ENCODE data around the gene CTDNEP1. TPM values are rescaled to one million over a fixed set of nuclear protein-coding genes. Genes with fewer than 3 reads are reported as not detected.

CTDNEP1 gene
- polyA plus RNA-seq, 1 donor (not counting 4 experiments of a cell fraction or from before 2014, with no cell fraction given), result 66.2 TPM

DNA sequence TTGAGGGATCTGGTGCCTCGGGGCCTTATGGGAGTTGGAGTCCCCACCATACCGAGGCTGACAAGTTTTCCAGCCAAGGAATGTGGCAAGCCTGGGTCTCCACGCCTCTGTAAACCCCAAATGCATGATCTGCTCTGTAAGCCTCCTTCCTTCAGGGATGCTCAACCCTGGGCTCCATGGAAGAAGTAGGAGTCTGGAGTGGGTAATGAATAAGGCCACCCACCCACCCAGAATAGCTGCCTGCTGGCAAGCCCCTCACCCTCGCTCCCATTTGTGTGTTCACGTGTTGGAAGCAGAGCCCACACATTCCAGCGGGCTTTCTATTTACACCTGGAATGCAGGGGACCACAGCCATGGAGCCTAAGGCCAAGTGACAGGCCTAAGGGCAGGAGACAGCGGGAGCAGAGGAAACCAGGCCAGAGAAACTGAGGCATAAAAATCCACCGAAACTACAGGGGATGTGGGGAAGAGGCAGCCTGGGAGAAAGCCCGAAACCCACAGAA, 36.3 kb downstream of the CTDNEP1 start:
- Histone ChIP-seq H3K9ac (ENCODE audit: control insufficient read depth, extremely low read depth, insufficient read depth, low read length) (no peak overlapping the region), H3K4me2 (ENCODE audit: control insufficient read depth, extremely low read depth, insufficient read depth, low read depth, low read length) (peak overlapping the region; percentile 63), H3K4me1 (ENCODE audit: control insufficient read depth, extremely low read depth, insufficient read depth, low read length) (peaks cover 24% of the 10 kb centered on the region), H3K4me3 (ENCODE audit: control insufficient read depth in 2 of 3, extremely low read depth in 1 of 3, insufficient read depth in 2 of 3, low read depth in 1 of 3, low read length in 3 of 3) (no peak overlapping the region), H3K9me1 (ENCODE audit: control insufficient read depth, extremely low read depth, insufficient read depth, low read length) (no peaks in the 10 kb centered on the region), H3K27me3 (ENCODE audit: control insufficient read depth, extremely low read depth, insufficient read depth, low read length) (peaks cover 10% of the 10 kb centered on the region), H3K27ac (ENCODE audit: control insufficient read depth, insufficient read depth, low read length) (no peak overlapping the region), H3K79me2 (ENCODE audit: control insufficient read depth, insufficient read depth, low read length) (peaks cover 6% of the 10 kb centered on the region), H2AFZ (ENCODE audit: control insufficient read depth, low read length) (no peak overlapping the region), H3K9me3 (ENCODE audit: control insufficient read depth, low read depth, low read length) (no peaks in the 10 kb centered on the region), H3K36me3 (ENCODE audit: control insufficient read depth in 2 of 2, extremely low read depth in 1 of 2, insufficient read depth in 2 of 2, low read length in 2 of 2) (no peaks in the 10 kb centered on the region), H4K20me1 (ENCODE audit: control insufficient read depth, extremely low read depth, insufficient read depth, low read length) (peaks cover 3% of the 10 kb centered on the region)
- FAIRE-seq (peak; percentile 92), DNase-seq (ENCODE audit: low read depth, low spot score) (no peak)
- dilution Hi-C loops (cut with MboI; ENCODE audit: extremely low pct_ligation_motif_present, low sequenced_read_pairs), result no loop called here
- TF ChIP-seq, protein P1, sequence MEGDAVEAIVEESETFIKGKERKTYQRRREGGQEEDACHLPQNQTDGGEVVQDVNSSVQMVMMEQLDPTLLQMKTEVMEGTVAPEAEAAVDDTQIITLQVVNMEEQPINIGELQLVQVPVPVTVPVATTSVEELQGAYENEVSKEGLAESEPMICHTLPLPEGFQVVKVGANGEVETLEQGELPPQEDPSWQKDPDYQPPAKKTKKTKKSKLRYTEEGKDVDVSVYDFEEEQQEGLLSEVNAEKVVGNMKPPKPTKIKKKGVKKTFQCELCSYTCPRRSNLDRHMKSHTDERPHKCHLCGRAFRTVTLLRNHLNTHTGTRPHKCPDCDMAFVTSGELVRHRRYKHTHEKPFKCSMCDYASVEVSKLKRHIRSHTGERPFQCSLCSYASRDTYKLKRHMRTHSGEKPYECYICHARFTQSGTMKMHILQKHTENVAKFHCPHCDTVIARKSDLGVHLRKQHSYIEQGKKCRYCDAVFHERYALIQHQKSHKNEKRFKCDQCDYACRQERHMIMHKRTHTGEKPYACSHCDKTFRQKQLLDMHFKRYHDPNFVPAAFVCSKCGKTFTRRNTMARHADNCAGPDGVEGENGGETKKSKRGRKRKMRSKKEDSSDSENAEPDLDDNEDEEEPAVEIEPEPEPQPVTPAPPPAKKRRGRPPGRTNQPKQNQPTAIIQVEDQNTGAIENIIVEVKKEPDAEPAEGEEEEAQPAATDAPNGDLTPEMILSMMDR (optimal IDR thresholded peaks at IDR 0.05 in 1 of 3, IDR thresholded peaks at IDR 0.05 in 1 of 3, conservative IDR thresholded peaks at IDR 0.05 in 1 of 3; ENCODE audit: extremely low read depth in 1 of 3, insufficient read depth in 2 of 3, low read length in 3 of 3), result no peak
- no peak for TF ChIP-seq EZH2 (IDR thresholded peaks at IDR 0.05; ENCODE audit: low read length)

DNA sequence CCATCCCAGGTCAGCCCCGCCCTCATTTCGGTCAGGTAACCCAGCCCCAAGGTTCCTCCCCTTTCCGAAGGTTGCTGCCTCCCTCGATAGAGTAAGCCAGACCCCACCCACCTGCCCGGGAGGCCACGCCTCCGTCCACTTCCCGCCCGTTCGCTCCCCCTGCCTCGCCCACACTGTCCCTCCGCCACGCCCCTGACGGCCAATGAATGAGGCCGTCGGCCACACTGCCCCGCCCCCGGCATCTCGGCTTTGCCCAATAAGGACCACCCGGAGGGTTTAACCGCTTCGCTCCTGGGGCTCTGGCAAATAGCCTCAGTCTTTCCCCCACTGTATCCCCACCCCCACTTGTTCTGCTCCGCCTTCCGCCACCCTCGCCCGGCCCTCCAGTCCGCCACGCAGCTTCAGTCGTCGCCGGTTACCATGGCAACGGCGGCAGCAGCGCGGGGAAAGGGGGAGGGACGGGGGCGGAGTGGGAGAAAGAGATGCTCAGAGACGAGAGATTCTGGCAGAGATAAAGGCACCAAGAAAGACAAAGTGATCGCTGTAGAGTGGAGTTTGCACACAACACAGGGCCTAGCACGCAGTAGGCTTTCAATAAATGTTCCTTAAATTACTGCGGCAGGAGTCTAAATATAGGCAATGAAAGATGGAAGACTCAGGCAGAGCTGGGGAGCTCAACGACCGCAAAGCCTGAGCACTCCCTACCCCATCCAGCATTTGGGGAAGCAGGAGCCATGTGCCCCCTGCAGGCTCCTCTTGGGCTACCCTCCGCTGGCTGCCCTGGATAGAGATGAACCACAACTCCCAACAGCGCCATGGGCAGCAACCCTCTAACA, 37.0 kb downstream of the CTDNEP1 start:
- DNase-seq (ENCODE audit: low read depth, low spot score), result peak; percentile 84
- Histone ChIP-seq H3K9me3 (ENCODE audit: control insufficient read depth, low read depth, low read length) (no peaks in the 10 kb centered on the region), H3K4me3 (ENCODE audit: control insufficient read depth in 2 of 3, extremely low read depth in 1 of 3, insufficient read depth in 2 of 3, low read depth in 1 of 3, low read length in 3 of 3) (peak overlapping the region; percentile 31 to 62 (median 57)), H3K9ac (ENCODE audit: control insufficient read depth, extremely low read depth, insufficient read depth, low read length) (peak overlapping the region; percentile 52), H3K4me2 (ENCODE audit: control insufficient read depth, extremely low read depth, insufficient read depth, low read depth, low read length) (peak overlapping the region; percentile 63), H3K36me3 (ENCODE audit: control insufficient read depth in 2 of 2, extremely low read depth in 1 of 2, insufficient read depth in 2 of 2, low read length in 2 of 2) (no peaks in the 10 kb centered on the region), H2AFZ (ENCODE audit: control insufficient read depth, low read length) (peak overlapping the region; percentile 22), H3K9me1 (ENCODE audit: control insufficient read depth, extremely low read depth, insufficient read depth, low read length) (no peaks in the 10 kb centered on the region), H3K27me3 (ENCODE audit: control insufficient read depth, extremely low read depth, insufficient read depth, low read length) (peaks cover 10% of the 10 kb centered on the region), H3K27ac (ENCODE audit: control insufficient read depth, insufficient read depth, low read length) (peak overlapping the region; percentile 47), H4K20me1 (ENCODE audit: control insufficient read depth, extremely low read depth, insufficient read depth, low read length) (peaks cover 3% of the 10 kb centered on the region), H3K4me1 (ENCODE audit: control insufficient read depth, extremely low read depth, insufficient read depth, low read length) (peaks cover 23% of the 10 kb centered on the region), H3K79me2 (ENCODE audit: control insufficient read depth, insufficient read depth, low read length) (peaks cover 6% of the 10 kb centered on the region)
- no peak for TF ChIP-seq EZH2 (IDR thresholded peaks at IDR 0.05; ENCODE audit: low read length)
- TF ChIP-seq, protein P1 (optimal IDR thresholded peaks at IDR 0.05 in 1 of 3, IDR thresholded peaks at IDR 0.05 in 1 of 3, conservative IDR thresholded peaks at IDR 0.05 in 1 of 3; ENCODE audit: extremely low read depth in 1 of 3, insufficient read depth in 2 of 3, low read length in 3 of 3), result peak; percentile 67 to 84 (median 68)
- peak; percentile 69 for FAIRE-seq
- dilution Hi-C loops (cut with MboI; ENCODE audit: extremely low pct_ligation_motif_present, low sequenced_read_pairs), result no loop called here

Measured in keratinocyte (primary cell).